Erythroblast (primary cell): Measurements from ENCODE around the gene FNDC3A.

Source experiments
- GATA1 ChIP-seq: IDR thresholded peaks from 2 replicates; pipeline ENCODE4 v1.6.1; 2011; ENCODE audit warnings: low read depth, mild to moderate bottlenecking, control low read depth, low read length, moderate library complexity
- POLR2A ChIP-seq: IDR thresholded peaks from 2 replicates; pipeline ENCODE4 v1.6.1; 2011; ENCODE audit warnings: mild to moderate bottlenecking, low read length

DNA sequence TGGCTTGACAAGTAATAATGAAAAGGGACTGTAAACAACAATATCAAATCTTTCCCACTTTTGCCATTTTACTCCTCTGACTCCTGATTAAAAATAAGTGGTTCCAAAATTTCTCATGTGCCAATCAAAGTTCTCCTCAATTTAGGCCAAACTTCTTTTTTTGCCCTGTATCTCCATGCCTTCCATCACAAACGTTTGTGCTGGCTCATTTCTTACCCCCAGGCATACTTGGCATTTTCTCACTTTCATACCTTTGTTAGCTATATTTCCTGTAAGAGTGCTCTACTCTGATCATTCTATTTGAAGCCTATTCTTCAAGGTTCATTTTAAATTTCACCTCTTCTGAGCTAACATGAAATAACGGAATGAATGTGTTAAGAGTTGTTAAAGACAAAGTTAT lies 10.0 kb upstream of the FNDC3A start:
- no peak for TF ChIP-seq POLR2A
- no peak for TF ChIP-seq GATA1
